Pancreas (tissue), 10 donors: ENCODE results near the gene DNAH5. TPM values are rescaled to one million over a fixed set of nuclear protein-coding genes. Genes with fewer than 3 reads are reported as not detected.
A peak's percentile ranks its signal among the peaks of the same experiment; 100 is the strongest.

Source experiments
- ATAC-seq, 4 donors: fragments of 200-7000 bp; cut with Tn5 transposase; one replicate each; pipeline versions ENCODE4 v1.8.0 to v1.9.1; 2020; ENCODE audit warnings: mild to moderate bottlenecking in 4 of 4, moderate library complexity in 4 of 4
- DNase-seq, 6 donors: peaks; one replicate each; pipeline ENCODE4 v3.0.0-alpha.2; 2020
- FAIRE-seq: peaks from 2 replicates; lab custom pipeline; 2012; peaks lifted over from hg19 to GRCh38; lab: Jason Lieb, UNC
- H3K27ac ChIP-seq, 4 donors: fragments of 200-600 bp; sonication (generic); 1 replicate in 3 of 4; 2 replicates in 1 of 4; pipeline versions ENCODE4 v1.5.0 to v1.8.0; 2020
- H3K27me3 ChIP-seq, 4 donors: fragments of 200-600 bp; one replicate each; pipeline ENCODE4 v1.8.0; 2021
- H3K36me3 ChIP-seq, 3 donors: fragments of 200-600 bp; sonication (generic) in 1 of 3; one replicate each; pipeline versions ENCODE4 v1.5.0 to v1.8.0; 2020 to 2021
- H3K4me1 ChIP-seq, 3 donors: fragments of 200-600 bp; one replicate each; pipeline ENCODE4 v1.8.0; 2021
- H3K4me3 ChIP-seq, 4 donors: fragments of 200-600 bp; sonication (generic) in 2 of 4; one replicate each; pipeline versions ENCODE4 v1.5.0 to v1.8.0; 2020 to 2021
- H3K9me3 ChIP-seq, 4 donors: fragments of 200-600 bp; one replicate each; pipeline ENCODE4 v1.8.0; 2021
- WGBS, 2 donors: extraction: QIAGEN DNeasy Blood & Tissue Kit; methylation state at CpG; one replicate each; pipeline ENCODE4 v1.1.7; 2013; 5-methylcytosine and 5-hydroxymethylcytosine counted together
- intact Hi-C, 3 donors: fragments of 100-400 bp; cut with DNase I; formaldehyde crosslinking; loops; one replicate each; pipeline versions ENCODE4 v1.11.1 to v1.14.2; 2022
- polyA plus RNA-seq, 2 donors: library from polyadenylated mRNA; stranded (reverse); fragments of 200-250 nt; gene quantifications; one replicate each; pipeline ENCODE4 v1.2.3, GENCODE V29; 2013
- total RNA-seq, 6 donors: library from RNA; stranded (reverse); fragmentation: NEBNext Ultra II Directional in 4 of 6; extraction: Animal tissue kit (Norgen Biotek cat#: 25700) in 4 of 6; gene quantifications; one replicate each; pipeline versions ENCODE4 v1.2.1 to v1.2.4, GENCODE V29; 2021 to 2023
- TF ChIP-seq, protein P1 (sequence below), 4 donors: fragments of 200-600 bp; sonication (generic) in 3 of 4; IDR thresholded peaks; one replicate each; pipeline versions ENCODE4 v1.5.0 to v1.8.0; 2021; ENCODE audit warnings: antibody characterized with exemption in 4 of 4
- donor health status: healthy with polysubstance abuse.
- donor health status: DM: no; HTN: no; CAD: no; lungs with moderate emphysema.
- donor health status: DM: no; HTN: no; CAD: no.
- donor health status: control.
- donor health status: control.
- donor health status: Bipolar disorder and iron deficiency.
- donor health status: DM: yes; HTN: yes; CAD: no.
- donor health status: DM: no; HTN: no; CAD: no.
- donor health status: DM: no; HTN: no; CAD: no.
- donor health status: DM: yes; HTN: yes; CAD: no.

The DNAH5 gene
- total RNA-seq (1 to 10 TPM; 1.3 to 5.3 (median 2.3) TPM), polyA plus RNA-seq (1 to 10 TPM in 1 of 2 donors, under 1 TPM in 1; 0.84 to 1.0 TPM)

DNA sequence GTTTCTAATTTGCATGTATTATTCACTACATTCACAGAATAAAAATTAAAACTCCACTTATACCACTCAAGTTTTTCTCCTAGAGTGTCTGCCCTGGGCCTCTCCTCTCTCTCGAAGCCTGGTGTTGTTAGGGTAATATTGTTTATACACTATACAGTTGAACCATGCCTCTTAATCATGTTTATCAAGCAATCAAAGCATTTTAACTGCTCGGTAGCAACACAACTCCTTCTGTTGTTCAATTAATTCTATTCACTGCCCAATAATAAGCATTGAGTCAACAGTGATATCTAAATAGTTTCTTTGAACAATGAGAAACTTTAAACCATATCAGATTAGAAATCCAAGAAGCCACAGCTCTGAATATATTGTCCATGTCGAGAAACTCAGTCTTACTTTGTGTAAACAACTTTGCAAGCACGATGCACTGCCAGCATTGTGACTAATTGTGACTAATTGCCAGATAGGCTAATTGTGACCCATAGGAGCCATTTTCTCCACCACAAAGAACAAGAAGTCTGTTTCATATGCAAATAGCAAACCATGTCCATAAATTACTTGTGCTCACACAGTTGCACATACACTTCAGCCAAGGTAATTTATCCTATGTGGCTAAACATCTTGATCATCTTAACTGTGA, at the start of gene DNAH5:
DNAH5 (minus strand) TSS at position 129 of the 640 bp plus-strand sequence. CDS start 250 bp downstream, outside the sequence.
- Histone ChIP-seq H3K4me1 (no peaks in the 10 kb centered on the region), H3K27me3 (no peaks in the 10 kb centered on the region), H3K9me3 (no peaks in the 10 kb centered on the region), H3K27ac (no peak within 1 kb of the TSS), H3K4me3 (no peak within 1 kb of the TSS), H3K36me3 (no peaks in the 10 kb centered on the region)
- TF ChIP-seq, protein P1, sequence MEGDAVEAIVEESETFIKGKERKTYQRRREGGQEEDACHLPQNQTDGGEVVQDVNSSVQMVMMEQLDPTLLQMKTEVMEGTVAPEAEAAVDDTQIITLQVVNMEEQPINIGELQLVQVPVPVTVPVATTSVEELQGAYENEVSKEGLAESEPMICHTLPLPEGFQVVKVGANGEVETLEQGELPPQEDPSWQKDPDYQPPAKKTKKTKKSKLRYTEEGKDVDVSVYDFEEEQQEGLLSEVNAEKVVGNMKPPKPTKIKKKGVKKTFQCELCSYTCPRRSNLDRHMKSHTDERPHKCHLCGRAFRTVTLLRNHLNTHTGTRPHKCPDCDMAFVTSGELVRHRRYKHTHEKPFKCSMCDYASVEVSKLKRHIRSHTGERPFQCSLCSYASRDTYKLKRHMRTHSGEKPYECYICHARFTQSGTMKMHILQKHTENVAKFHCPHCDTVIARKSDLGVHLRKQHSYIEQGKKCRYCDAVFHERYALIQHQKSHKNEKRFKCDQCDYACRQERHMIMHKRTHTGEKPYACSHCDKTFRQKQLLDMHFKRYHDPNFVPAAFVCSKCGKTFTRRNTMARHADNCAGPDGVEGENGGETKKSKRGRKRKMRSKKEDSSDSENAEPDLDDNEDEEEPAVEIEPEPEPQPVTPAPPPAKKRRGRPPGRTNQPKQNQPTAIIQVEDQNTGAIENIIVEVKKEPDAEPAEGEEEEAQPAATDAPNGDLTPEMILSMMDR (IDR thresholded peaks at IDR 0.05) = no peak
- no peak for FAIRE-seq
- intact Hi-C loops = no loop called here
- 16 to 18% methylated on average over 4 of the region's 4 CpGs for WGBS, 2 donors
- DNase-seq = no peak
- ATAC-seq = no peak

- 59 to 64% methylated on average over 11 of the region's 11 CpGs for WGBS, 2 donors
- DNase-seq (no peak), FAIRE-seq (no peak), ATAC-seq (no peak)
- H3K4me3 ChIP-seq = no peak overlapping the region
- H3K27ac ChIP-seq = no peak overlapping the region
- intact Hi-C loops = no loop called here
- H3K27me3 ChIP-seq = no peaks in the 10 kb centered on the region
- no peaks in the 10 kb centered on the region for H3K36me3 ChIP-seq
- no peaks in the 10 kb centered on the region for H3K4me1 ChIP-seq
- H3K9me3 ChIP-seq = no peaks in the 10 kb centered on the region
- TF ChIP-seq, protein P1 (IDR thresholded peaks at IDR 0.05) = no peak
Measured at GRCh38 chr5:13993926-13994325, 49.4 kb upstream of the DNAH5 start.

DNA sequence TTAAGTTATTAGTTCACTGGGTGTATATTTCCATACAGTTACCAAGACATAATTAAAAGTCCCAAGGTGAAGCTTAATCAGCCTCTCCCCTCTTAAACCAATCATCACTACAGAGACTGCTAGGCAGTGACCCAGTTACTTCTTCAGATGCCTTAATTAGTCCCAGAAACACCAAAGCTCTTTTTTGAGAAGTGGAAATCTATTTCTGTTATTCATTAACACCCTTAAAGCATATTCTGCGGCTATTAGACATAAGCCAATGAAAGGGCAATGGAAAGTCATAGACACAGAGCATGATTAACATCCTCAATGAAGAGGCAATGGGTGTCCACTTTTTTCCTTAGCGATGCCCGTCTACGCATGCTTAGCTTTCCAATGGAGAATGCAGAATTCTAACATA, 48.3 kb upstream of the DNAH5 start:
- TF ChIP-seq, protein P1 (IDR thresholded peaks at IDR 0.05) = no peak
- DNase-seq = no peak
- no peaks in the 10 kb centered on the region for H3K27me3 ChIP-seq
- ATAC-seq = peak in 2 of 4 donors; percentile 24 to 28
- intact Hi-C loops = no loop called here
- no peak for FAIRE-seq
- no peak overlapping the region for H3K27ac ChIP-seq
- no peaks in the 10 kb centered on the region for H3K9me3 ChIP-seq
- H3K4me3 ChIP-seq = no peak overlapping the region
- no peaks in the 10 kb centered on the region for H3K4me1 ChIP-seq
- H3K36me3 ChIP-seq = no peaks in the 10 kb centered on the region
- WGBS, 2 donors = 56 to 64% methylated on average over 4 of the region's 4 CpGs

- intact Hi-C loops = no loop called here
- Histone ChIP-seq H3K27ac (no peak overlapping the region), H3K36me3 (no peaks in the 10 kb centered on the region), H3K4me3 (no peak overlapping the region), H3K27me3 (no peaks in the 10 kb centered on the region), H3K4me1 (no peaks in the 10 kb centered on the region), H3K9me3 (no peaks in the 10 kb centered on the region)
- 50 to 64% methylated on average over 3 of the region's 3 CpGs for WGBS, 2 donors
- no peak for DNase-seq
- FAIRE-seq = no peak
- TF ChIP-seq, protein P1 (IDR thresholded peaks at IDR 0.05) = no peak
- ATAC-seq = no peak
Measured at GRCh38 chr5:13991365-13991764, 46.9 kb upstream of the DNAH5 start.

DNA sequence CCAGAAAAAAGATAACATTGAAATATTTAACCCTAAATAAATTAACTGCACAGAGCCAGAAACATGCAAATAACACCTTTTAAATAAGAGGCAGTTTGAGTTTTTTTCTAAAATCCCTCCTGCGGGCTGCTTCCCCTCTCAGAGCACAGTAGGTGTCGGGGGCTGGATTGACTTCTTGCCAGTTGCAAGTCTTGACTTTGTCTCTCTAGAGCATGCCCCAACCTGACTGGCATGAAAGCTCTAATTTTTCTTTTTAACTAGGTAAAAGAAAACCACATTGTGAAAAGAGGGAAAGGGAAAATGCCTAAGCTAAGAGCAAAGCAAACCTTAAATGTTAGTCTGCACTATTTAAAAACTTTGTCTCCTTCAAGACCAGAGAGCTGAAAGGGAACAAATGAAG, 46.4 kb upstream of the DNAH5 start:
- H3K27ac ChIP-seq = no peak overlapping the region
- intact Hi-C loops = no loop called here
- FAIRE-seq = no peak

More for the DNA sequence above, 46.4 kb upstream of the DNAH5 start:
- TF ChIP-seq, protein P1 (IDR thresholded peaks at IDR 0.05) = no peak
- Histone ChIP-seq H3K4me3 (no peak overlapping the region), H3K36me3 (no peaks in the 10 kb centered on the region), H3K4me1 (no peaks in the 10 kb centered on the region), H3K27me3 (no peaks in the 10 kb centered on the region), H3K9me3 (no peaks in the 10 kb centered on the region)
- ATAC-seq (no peak), DNase-seq (no peak)
- WGBS, 2 donors = 80 to 91% methylated on average over 2 of the region's 2 CpGs
